Activated T-helper 17 cell treated with anti-CD3 and anti-CD28 coated beads, Interleukin-2, amount 50 U/mL, for 72 hours (primary cell): ENCODE results near the gene SPATA13. TPM values are rescaled to one million over a fixed set of nuclear protein-coding genes. Genes with fewer than 3 reads are reported as not detected.
"Not testable (repeated sequence)": the region's sequence is repeated elsewhere in the genome, so short reads cannot be mapped to it uniquely, and the experiment has no call there.

Experiments
- ATAC-seq: fragments of 150-1000 bp; cut with Tn5 transposase; replicated peaks from 2 replicates; pipeline ENCODE4 v1.10.0; 2021; ENCODE audit warnings: mild to moderate bottlenecking, moderate library complexity
- H3K27ac Mint-ChIP-seq: one replicate; pipeline ENCODE4 v1.8.0; 2022; ENCODE audit warnings: mixed read lengths
- H3K27me3 Mint-ChIP-seq: one replicate; pipeline ENCODE4 v1.8.0; 2022; ENCODE audit warnings: mixed read lengths
- H3K36me3 Mint-ChIP-seq: one replicate; pipeline ENCODE4 v1.8.0; 2022; ENCODE audit warnings: low read depth, mild to moderate bottlenecking, mixed read lengths
- H3K4me1 Mint-ChIP-seq: one replicate; pipeline ENCODE4 v1.8.0; 2022; ENCODE audit warnings: mixed read lengths
- H3K4me3 Mint-ChIP-seq: one replicate; pipeline ENCODE4 v1.8.0; 2022; ENCODE audit warnings: mild to moderate bottlenecking, mixed read lengths
- H3K9me3 Mint-ChIP-seq: one replicate; pipeline ENCODE4 v1.8.0; 2022; ENCODE audit warnings: mixed read lengths
- total RNA-seq, 2 donors: library from RNA; stranded (reverse); gene quantifications; one replicate each; pipeline ENCODE4 v1.2.3, GENCODE V29; 2022

Gene SPATA13
- total RNA-seq, 2 donors from 2014 or later, result 43.1 to 56.5 TPM

GRCh38 chr13:24212254-24212653 is 51.7 kb downstream of the SPATA13 start:
- ATAC-seq, result no peak
- H3K4me1 Mint-ChIP-seq, result peaks cover 2% of the 10 kb centered on the region
- no peaks in the 10 kb centered on the region for H3K9me3 Mint-ChIP-seq
- no peak overlapping the region for H3K27ac Mint-ChIP-seq
- H3K4me3 Mint-ChIP-seq, result no peak overlapping the region
- H3K36me3 Mint-ChIP-seq, result no peaks in the 10 kb centered on the region
- peaks cover 3% of the 10 kb centered on the region for H3K27me3 Mint-ChIP-seq

DNA sequence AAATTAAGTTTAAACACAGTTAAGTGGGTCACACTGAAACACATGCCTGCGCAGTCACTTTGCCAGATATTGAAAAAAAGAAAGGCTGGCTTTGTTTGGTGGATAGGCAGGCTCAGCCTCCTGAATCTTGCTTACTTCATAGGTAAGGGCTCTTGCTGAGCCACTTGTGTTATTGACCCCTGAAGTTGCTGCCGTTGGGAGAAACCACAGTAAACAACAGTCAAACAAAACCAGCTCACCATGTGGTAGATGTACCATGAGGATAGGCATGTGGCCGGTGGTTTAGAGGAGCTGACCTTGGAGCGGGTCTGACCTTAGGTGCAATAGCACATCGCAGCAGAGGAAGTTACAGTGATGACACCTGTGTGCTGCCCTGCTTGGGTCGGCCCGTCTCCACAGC is 52.2 kb downstream of the SPATA13 start:
- H3K9me3 Mint-ChIP-seq, result no peaks in the 10 kb centered on the region
- H3K4me1 Mint-ChIP-seq, result peaks cover 6% of the 10 kb centered on the region
- no peak overlapping the region for H3K27ac Mint-ChIP-seq
- no peaks in the 10 kb centered on the region for H3K36me3 Mint-ChIP-seq
- H3K4me3 Mint-ChIP-seq, result no peak overlapping the region
- H3K27me3 Mint-ChIP-seq, result peaks cover 3% of the 10 kb centered on the region
- no peak for ATAC-seq

- peaks cover 6% of the 10 kb centered on the region for H3K4me1 Mint-ChIP-seq
- no peak for ATAC-seq
- H3K4me3 Mint-ChIP-seq, result no peak overlapping the region
These were observed 53.4 kb downstream of the SPATA13 start for GRCh38 chr13:24213932-24214331.

GRCh38 chr13:24214528-24214927 is 54.0 kb downstream of the SPATA13 start:
- no peak overlapping the region for H3K4me3 Mint-ChIP-seq
- no peak overlapping the region for H3K27ac Mint-ChIP-seq
- H3K4me1 Mint-ChIP-seq, result peaks cover 6% of the 10 kb centered on the region
- peaks cover 3% of the 10 kb centered on the region for H3K27me3 Mint-ChIP-seq
- no peaks in the 10 kb centered on the region for H3K9me3 Mint-ChIP-seq
- ATAC-seq, result no peak
- H3K36me3 Mint-ChIP-seq, result no peaks in the 10 kb centered on the region

More at GRCh38 chr13:24213932-24214331, 53.4 kb downstream of the SPATA13 start:
- peaks cover 3% of the 10 kb centered on the region for H3K27me3 Mint-ChIP-seq
- no peaks in the 10 kb centered on the region for H3K9me3 Mint-ChIP-seq
- H3K36me3 Mint-ChIP-seq, result no peaks in the 10 kb centered on the region
- no peak overlapping the region for H3K27ac Mint-ChIP-seq

GRCh38 chr13:24215126-24215525 is 54.6 kb downstream of the SPATA13 start:
- Mint-ChIP-seq H3K27me3 (peaks cover 3% of the 10 kb centered on the region), H3K4me1 (peaks cover 10% of the 10 kb centered on the region), H3K36me3 (no peaks in the 10 kb centered on the region), H3K4me3 (no peak overlapping the region), H3K9me3 (no peaks in the 10 kb centered on the region), H3K27ac (no peak overlapping the region)
- ATAC-seq, result no peak

DNA sequence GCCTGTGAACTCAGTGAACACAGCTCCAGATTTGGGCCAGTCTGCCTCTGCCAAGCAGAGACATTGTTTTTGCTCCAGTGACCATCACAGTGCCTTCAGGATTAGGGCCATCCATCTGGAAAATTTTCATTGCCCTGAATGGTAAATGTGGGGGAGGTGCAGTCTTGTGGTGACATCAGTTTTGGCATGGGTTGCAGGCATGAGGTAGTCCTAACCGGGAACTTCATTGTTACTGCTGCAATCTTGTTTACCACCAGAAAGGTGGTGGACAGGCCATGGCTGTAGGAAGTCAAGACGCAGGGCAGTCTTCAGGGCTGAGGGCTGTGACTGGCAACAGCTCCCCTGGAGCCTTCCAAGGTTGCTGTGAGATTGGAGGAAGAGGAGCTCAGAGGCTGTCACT is 55.2 kb downstream of the SPATA13 start:
- H3K4me1 Mint-ChIP-seq, result peaks cover 10% of the 10 kb centered on the region
- H3K27me3 Mint-ChIP-seq, result peaks cover 3% of the 10 kb centered on the region
- H3K36me3 Mint-ChIP-seq, result no peaks in the 10 kb centered on the region
- H3K4me3 Mint-ChIP-seq, result no peak overlapping the region
- H3K27ac Mint-ChIP-seq, result no peak overlapping the region
- no peaks in the 10 kb centered on the region for H3K9me3 Mint-ChIP-seq
- no peak for ATAC-seq

GRCh38 chr13:24216176-24216575 is 55.7 kb downstream of the SPATA13 start:
- H3K27ac Mint-ChIP-seq, result no peak overlapping the region
- no peaks in the 10 kb centered on the region for H3K9me3 Mint-ChIP-seq
- H3K36me3 Mint-ChIP-seq, result no peaks in the 10 kb centered on the region
- ATAC-seq, result no peak
- peaks cover 10% of the 10 kb centered on the region for H3K4me1 Mint-ChIP-seq
- H3K4me3 Mint-ChIP-seq, result no peak overlapping the region
- peaks cover 3% of the 10 kb centered on the region for H3K27me3 Mint-ChIP-seq

DNA sequence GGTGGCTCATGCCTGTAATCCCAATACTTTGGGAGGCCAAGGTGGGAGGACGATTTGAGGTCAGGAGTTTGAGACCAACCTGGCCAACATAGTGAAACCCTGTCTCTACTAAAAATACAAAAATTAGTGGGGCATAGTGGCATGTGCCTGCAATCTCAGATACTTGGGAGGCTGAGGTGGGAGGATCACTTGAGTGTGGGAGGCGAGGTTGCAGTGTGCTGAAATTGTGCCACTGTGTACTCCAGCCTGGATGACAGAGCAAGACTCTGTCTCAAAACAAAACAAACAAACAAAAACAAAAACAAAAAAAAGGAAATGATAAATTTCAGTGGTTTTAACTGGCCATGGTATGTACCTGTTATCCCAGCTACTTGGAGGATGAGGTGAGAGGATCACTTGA is 56.3 kb downstream of the SPATA13 start:
- H3K27ac Mint-ChIP-seq, H3K9me3 Mint-ChIP-seq, H3K36me3 Mint-ChIP-seq, H3K4me3 Mint-ChIP-seq, ATAC-seq, H3K27me3 Mint-ChIP-seq: not testable (repeated sequence)
- H3K4me1 Mint-ChIP-seq, result peaks cover 10% of the 10 kb centered on the region

- no peak overlapping the region for H3K4me3 Mint-ChIP-seq
- no peaks in the 10 kb centered on the region for H3K9me3 Mint-ChIP-seq
- peaks cover 3% of the 10 kb centered on the region for H3K27me3 Mint-ChIP-seq
- no peak for ATAC-seq
- no peak overlapping the region for H3K27ac Mint-ChIP-seq
- H3K4me1 Mint-ChIP-seq, result peaks cover 10% of the 10 kb centered on the region
- H3K36me3 Mint-ChIP-seq, result no peaks in the 10 kb centered on the region
These were observed 57.2 kb downstream of the SPATA13 start for GRCh38 chr13:24217601-24218281.

DNA sequence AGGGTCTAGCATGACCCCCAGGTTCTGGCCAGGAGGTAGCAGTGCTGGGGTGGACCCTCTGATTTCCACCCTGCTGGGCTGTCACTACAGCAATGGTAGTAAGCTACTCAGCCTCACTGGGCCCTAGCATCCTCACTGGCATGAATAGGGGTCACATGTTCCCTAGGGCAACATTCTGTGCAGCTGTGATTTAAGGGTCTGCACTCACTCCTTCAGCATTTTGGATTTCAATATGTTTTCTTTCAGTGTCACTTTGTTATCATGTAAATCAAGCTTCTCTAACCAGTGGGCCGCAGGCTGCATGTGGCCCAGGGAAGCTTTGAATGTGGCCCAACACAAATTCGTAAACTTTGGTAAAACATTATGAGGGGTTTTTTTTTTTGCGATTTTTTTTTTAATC is 57.8 kb downstream of the SPATA13 start:
- no peaks in the 10 kb centered on the region for H3K27me3 Mint-ChIP-seq
- H3K9me3 Mint-ChIP-seq, result no peaks in the 10 kb centered on the region
- H3K36me3 Mint-ChIP-seq, result no peaks in the 10 kb centered on the region
- ATAC-seq, result no peak
- peaks cover 10% of the 10 kb centered on the region for H3K4me1 Mint-ChIP-seq
- H3K27ac Mint-ChIP-seq, result no peak overlapping the region
- H3K4me3 Mint-ChIP-seq, result no peak overlapping the region

DNA sequence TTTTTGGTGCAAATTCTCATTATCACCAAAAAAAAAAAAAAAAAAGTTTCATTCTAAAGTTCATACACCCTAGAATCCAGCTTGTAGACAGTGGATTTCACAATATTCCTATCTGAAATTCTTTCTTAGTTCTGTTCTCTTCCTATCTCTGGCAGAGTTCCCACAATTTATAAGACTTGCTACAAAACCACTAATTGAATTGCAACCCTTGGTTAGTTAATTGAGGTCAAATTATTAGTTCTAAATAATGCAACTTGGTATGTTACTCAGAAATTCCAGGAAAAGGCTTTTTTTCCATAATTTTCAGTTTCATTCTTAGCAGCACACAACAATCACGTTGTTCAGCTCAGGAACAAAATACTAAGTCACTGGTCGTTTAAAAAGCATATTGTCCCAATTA is 58.5 kb downstream of the SPATA13 start:
- no peaks in the 10 kb centered on the region for H3K36me3 Mint-ChIP-seq
- peaks cover 10% of the 10 kb centered on the region for H3K4me1 Mint-ChIP-seq
- no peak for ATAC-seq
- H3K4me3 Mint-ChIP-seq, result no peak overlapping the region
- no peak overlapping the region for H3K27ac Mint-ChIP-seq
- no peaks in the 10 kb centered on the region for H3K9me3 Mint-ChIP-seq
- H3K27me3 Mint-ChIP-seq, result no peaks in the 10 kb centered on the region

DNA sequence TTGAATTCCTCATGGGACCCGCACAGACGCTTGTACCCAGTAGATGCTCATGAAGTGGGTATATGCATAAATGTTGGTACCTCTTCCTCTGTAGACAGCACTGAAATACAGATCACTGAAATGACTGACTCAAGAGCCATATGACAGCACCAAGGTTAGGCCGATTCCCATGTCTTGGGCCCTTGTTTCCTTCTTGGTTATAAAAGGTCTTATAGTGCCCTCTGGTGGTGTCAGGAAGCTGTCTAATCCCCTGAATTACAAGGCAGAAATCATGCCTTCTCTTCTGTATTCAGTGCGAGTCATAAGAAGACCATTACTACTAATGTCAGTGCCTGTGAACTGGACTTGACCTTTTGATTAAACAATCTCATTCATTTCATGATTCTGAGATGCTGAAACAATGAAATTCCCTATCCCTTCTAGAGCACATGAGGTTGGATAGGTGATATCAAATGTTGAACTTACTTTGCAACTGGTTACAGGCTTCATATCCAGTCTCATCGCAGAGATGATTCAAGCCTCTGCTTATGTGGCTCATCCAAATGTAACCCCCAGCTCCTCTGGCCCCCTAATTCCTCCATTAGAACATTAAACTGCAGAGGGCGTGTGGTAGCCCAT is 59.7 kb downstream of the SPATA13 start:
- Mint-ChIP-seq H3K36me3 (no peaks in the 10 kb centered on the region), H3K9me3 (no peaks in the 10 kb centered on the region), H3K27me3 (no peaks in the 10 kb centered on the region), H3K4me3 (no peak overlapping the region), H3K27ac (no peak overlapping the region), H3K4me1 (peaks cover 20% of the 10 kb centered on the region)
- ATAC-seq, result peak; percentile 92

- H3K4me3 Mint-ChIP-seq, result no peak overlapping the region
- H3K27me3 Mint-ChIP-seq, result no peaks in the 10 kb centered on the region
- H3K4me1 Mint-ChIP-seq, result peaks cover 20% of the 10 kb centered on the region
- no peak for ATAC-seq
- H3K36me3 Mint-ChIP-seq, result no peaks in the 10 kb centered on the region
- H3K9me3 Mint-ChIP-seq, result no peaks in the 10 kb centered on the region
- no peak overlapping the region for H3K27ac Mint-ChIP-seq
These were observed 60.5 kb downstream of the SPATA13 start for GRCh38 chr13:24221007-24221406.

GRCh38 chr13:24222756-24223155 is 62.2 kb downstream of the SPATA13 start:
- no peaks in the 10 kb centered on the region for H3K27me3 Mint-ChIP-seq

GRCh38 chr13:24223341-24224231 is 63.1 kb downstream of the SPATA13 start:
- H3K9me3 Mint-ChIP-seq, result no peaks in the 10 kb centered on the region
- no peaks in the 10 kb centered on the region for H3K27me3 Mint-ChIP-seq
- no peak overlapping the region for H3K27ac Mint-ChIP-seq
- no peak for ATAC-seq
- H3K4me3 Mint-ChIP-seq, result peak overlapping the region; percentile 39
- H3K36me3 Mint-ChIP-seq, result no peaks in the 10 kb centered on the region
- H3K4me1 Mint-ChIP-seq, result peaks cover 14% of the 10 kb centered on the region

More at GRCh38 chr13:24222756-24223155, 62.2 kb downstream of the SPATA13 start:
- Mint-ChIP-seq H3K4me3 (no peak overlapping the region), H3K36me3 (no peaks in the 10 kb centered on the region), H3K4me1 (peaks cover 14% of the 10 kb centered on the region), H3K27ac (no peak overlapping the region), H3K9me3 (no peaks in the 10 kb centered on the region)
- no peak for ATAC-seq
